GM12801 (cell line): ENCODE measurements around the gene CARS2.

ENCODE experiments used
- CTCF ChIP-seq: IDR thresholded peaks from one replicate; pipeline ENCODE4 v1.5.1; 2011; ENCODE audit warnings: control low read depth; ENCODE audit not compliant: insufficient read length; ENCODE audit errors: extremely low read depth

CARS2 gene

GRCh38 chr13:110669036-110669435 lies 36.9 kb downstream of the CARS2 start:
- no peak for TF ChIP-seq CTCF

DNA sequence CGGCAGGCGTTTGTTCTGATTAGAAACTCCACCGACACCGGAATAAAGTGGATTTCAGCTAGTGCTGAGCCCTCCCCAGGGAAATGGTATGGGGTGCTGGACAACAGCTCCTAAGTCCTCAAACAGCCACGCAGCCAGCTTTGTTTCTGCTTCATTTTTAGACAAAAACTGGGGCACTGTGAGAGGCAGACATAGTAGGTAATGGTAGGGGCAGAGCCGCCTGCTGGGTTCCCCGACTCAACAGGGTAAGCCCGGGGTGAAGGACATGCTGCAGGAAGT lies 39.7 kb downstream of the CARS2 start:
- no peak for TF ChIP-seq CTCF

DNA sequence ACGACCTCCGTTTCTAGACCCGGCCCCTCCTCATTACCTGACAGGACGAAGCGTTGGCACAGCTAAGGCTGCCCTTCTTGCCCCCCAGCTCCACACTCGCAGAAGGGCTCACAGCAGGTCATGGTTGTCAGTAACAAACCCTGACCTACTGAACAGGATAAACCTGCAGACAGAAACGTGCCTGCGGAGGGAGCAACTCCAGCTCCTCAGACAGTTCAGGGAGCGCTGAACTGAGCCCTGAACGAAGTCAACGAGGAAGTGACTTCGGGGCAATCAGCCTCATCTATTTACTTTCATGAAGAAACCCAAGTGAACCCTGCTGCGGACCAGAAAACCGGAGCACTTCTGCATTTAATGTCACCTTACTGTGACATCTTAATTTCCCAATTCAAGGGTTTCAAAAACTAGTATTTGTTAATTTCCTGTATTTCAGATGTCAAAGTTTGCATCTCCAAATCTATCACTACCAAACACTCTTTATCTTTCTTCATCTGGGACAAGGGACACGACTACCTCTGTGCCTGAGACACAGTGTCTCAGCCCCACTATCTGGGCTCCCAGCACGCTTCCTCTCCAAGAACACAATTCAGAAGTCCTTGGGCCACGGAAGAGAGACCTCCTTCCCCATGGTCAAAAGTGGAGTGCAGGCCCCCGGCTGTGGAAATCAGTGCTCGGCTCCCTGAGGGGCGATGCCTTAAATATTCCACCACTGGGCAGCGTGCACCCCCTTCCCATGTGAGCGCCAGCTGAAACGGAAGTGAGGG lies 40.2 kb downstream of the CARS2 start:
- no peak for TF ChIP-seq CTCF

- TF ChIP-seq CTCF = no peak
These were observed 41.2 kb downstream of the CARS2 start for GRCh38 chr13:110664673-110665072.

DNA sequence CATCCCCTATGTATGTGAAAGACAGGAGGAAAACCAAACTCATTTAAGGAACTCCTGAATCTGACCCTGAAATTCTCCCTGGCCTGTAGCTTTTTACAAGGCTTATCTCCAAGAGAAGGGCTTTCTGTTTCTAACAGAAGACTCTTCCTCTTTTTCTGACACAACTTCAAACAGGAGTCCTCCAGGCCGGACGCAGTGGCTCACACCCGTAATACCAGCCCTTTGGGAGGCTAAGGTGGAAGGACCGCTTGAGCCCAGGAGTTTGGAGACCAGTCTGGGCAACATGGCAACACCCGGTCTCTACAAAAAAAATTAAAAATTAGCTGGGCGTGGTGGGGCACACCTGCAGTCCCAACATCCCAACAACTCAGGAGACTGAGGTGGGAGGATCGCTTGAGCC lies 41.9 kb downstream of the CARS2 start:
- no peak for TF ChIP-seq CTCF

GRCh38 chr13:110663491-110663890 lies 42.4 kb downstream of the CARS2 start:
- no peak for TF ChIP-seq CTCF

DNA sequence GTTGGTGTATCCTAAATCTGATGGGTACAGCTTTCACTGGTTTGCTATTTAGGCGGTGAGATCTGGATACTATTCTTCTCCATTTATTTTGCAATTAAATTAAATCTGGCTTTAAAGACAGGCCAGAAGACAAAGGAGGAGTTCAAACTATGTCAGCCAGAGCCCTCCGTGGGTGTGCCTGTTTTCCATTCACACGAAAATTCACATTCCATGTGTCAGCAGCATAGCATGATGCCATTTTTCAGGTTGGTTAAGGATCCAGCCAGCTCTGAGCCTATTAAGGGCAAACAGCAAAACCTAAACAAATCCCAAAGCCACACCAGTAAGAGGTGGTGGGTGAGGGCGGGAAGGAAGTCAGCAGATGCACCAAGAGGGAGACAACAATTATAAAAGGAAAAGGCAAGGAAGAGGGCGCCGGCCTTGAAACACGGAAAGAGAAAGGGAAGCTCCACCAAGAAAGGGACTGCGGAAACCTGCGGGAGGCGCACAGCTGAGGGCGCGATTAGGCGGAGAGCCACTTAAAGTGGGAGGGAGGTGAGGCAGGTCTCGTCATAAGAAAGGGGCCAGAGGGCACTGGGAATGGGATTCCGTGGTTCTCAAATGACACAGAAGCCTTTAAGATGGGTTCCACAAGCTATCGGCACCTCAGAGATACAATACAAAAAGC lies 43.0 kb downstream of the CARS2 start:
- no peak for TF ChIP-seq CTCF

- TF ChIP-seq CTCF = no peak
These were observed 43.8 kb downstream of the CARS2 start for GRCh38 chr13:110662091-110662490.
